HCT116 (cell line): Measurements from ENCODE around the gene PGAP3. TPM values are rescaled to one million over a fixed set of nuclear protein-coding genes. Genes with fewer than 3 reads are reported as not detected.
A peak's percentile ranks its signal among the peaks of the same experiment; 100 is the strongest.

Experiments used
- ATAC-seq: fragments of 200-7000 bp; cut with Tn5 transposase; 2 replicates; pipeline ENCODE4 v1.9.1; 2020; ENCODE audit warnings: mild to moderate bottlenecking, moderate library complexity
- BruUV-seq: library from RNA; stranded (reverse); fragments of 400-500 nt; replicated peaks from 2 replicates; lab custom pipeline; 2021; lab: Mats Ljungman, UMichigan
- CTCF ChIA-PET: fragments of 300-600 bp; sonication (Branson Sonifier 250); formaldehyde crosslinking; loops from one replicate; lab custom pipeline; 2021; ENCODE audit warnings: antibody characterized with exemption; lab: Charles Lee
- POLR2A ChIA-PET: fragments of 300-600, 350-600 bp; sonication (Branson Sonifier 250); formaldehyde crosslinking; loops from one replicate; lab custom pipeline; 2021; ENCODE audit warnings: antibody characterized with exemption; lab: Charles Lee
- RAD21 ChIA-PET, 2 experiments: fragments of 300-600 bp; sonication (Branson Sonifier 250); formaldehyde crosslinking; loops; one replicate each; lab custom pipeline; 2023; ENCODE audit warnings: low total read pairs in 2 of 2; ENCODE audit not compliant: uncharacterized antibody in 2 of 2, unreplicated experiment in 2 of 2, low non-redundant PET in 1 of 2; lab: Charles Lee
- DNase-seq: peaks from one replicate; pipeline ENCODE4 v3.0.0-alpha.2; 2010; ENCODE audit warnings: low read depth, low spot score
- H2AFZ ChIP-seq: fragments of 200-600 bp; shearing (Covaris generic), sonication (generic); 2 replicates; pipeline ENCODE4 v1.6.1; 2017; ENCODE audit warnings: low read depth, mixed run types, mixed read lengths, antibody characterized with exemption, low read length; ENCODE audit not compliant: poor library complexity, severe bottlenecking
- H3K27ac ChIP-seq: 2 replicates; pipeline ENCODE4 v1.5.1; 2012; ENCODE audit warnings: low read depth, low read length
- H3K27me3 ChIP-seq: fragments of 200-600 bp; sonication (generic); 2 replicates; pipeline ENCODE4 v1.6.1; 2016; ENCODE audit warnings: mixed run types, low read length, mixed read lengths; ENCODE audit not compliant: insufficient read depth
- H3K36me3 ChIP-seq, 2 experiments: fragments of 200-500 bp in 1 of 2; fragments of 200-600 bp in 1 of 2; sonication (Bioruptor generic) in 1 of 2; sonication (generic) in 1 of 2; 2 replicates each; pipeline versions ENCODE4 v1.5.1 to v1.6.1; 2014 to 2016; ENCODE audit warnings: low read length in 2 of 2, inconsistent platforms in 1 of 2, mixed read lengths in 1 of 2, mixed run types in 1 of 2; ENCODE audit not compliant: insufficient read depth in 2 of 2, control insufficient read depth in 1 of 2
- H3K4me1 ChIP-seq, 2 experiments: fragments of 200-600 bp in 1 of 2; sonication (generic) in 1 of 2; 2 replicates each; pipeline versions ENCODE4 v1.5.1 to v1.6.1; 2012 to 2017; ENCODE audit warnings: low read length in 2 of 2, inconsistent platforms in 1 of 2, mild to moderate bottlenecking in 1 of 2, mixed read lengths in 1 of 2, mixed run types in 1 of 2, moderate library complexity in 1 of 2; ENCODE audit not compliant: insufficient read depth in 2 of 2, control insufficient read depth in 1 of 2
- H3K4me2 ChIP-seq: fragments of 200-600 bp; sonication (generic); 2 replicates; pipeline ENCODE4 v1.6.1; 2017; ENCODE audit warnings: mixed run types, low read length, mixed read lengths
- H3K4me3 ChIP-seq, 2 experiments: fragments of 200-600 bp in 1 of 2; sonication (generic) in 1 of 2; replicated peaks in 1 of 2; 2 replicates each; pipeline ENCODE4 v1.5.1; 2011 to 2016; ENCODE audit warnings: low read length in 2 of 2, control low read depth in 1 of 2, low read depth in 1 of 2, mild to moderate bottlenecking in 1 of 2, mixed read lengths in 1 of 2, mixed run types in 1 of 2
- H3K79me2 ChIP-seq: fragments of 200-600 bp; sonication (generic); 2 replicates; pipeline ENCODE4 v1.6.1; 2017; ENCODE audit warnings: mild to moderate bottlenecking, mixed run types, low read length, moderate library complexity, mixed read lengths; ENCODE audit not compliant: insufficient read depth
- H3K9ac ChIP-seq: fragments of 200-600 bp; sonication (generic); 2 replicates; pipeline ENCODE4 v1.6.1; 2016; ENCODE audit warnings: low read length, mixed read lengths
- H3K9me2 ChIP-seq: fragments of 200-600 bp; sonication (generic), shearing (Covaris generic); 2 replicates; pipeline ENCODE4 v1.6.1; 2017; ENCODE audit warnings: mixed run types, mild to moderate bottlenecking, moderate library complexity; ENCODE audit not compliant: insufficient read depth
- H3K9me3 ChIP-seq, 2 experiments: fragments of 200-500 bp in 1 of 2; fragments of 200-600 bp in 1 of 2; sonication (Bioruptor generic) in 1 of 2; sonication (generic) in 1 of 2; 2 replicates each; pipeline ENCODE4 v1.6.1; 2014 to 2017; ENCODE audit warnings: low read length in 2 of 2, mixed read lengths in 2 of 2, inconsistent platforms in 1 of 2, low read depth in 1 of 2, mild to moderate bottlenecking in 1 of 2, mixed run types in 1 of 2, moderate library complexity in 1 of 2; ENCODE audit not compliant: control insufficient read depth in 1 of 2, insufficient read depth in 1 of 2
- H4K20me1 ChIP-seq: fragments of 200-600 bp; sonication (generic), shearing (Covaris generic); 2 replicates; pipeline ENCODE4 v1.6.1; 2017; ENCODE audit warnings: mixed run types, mild to moderate bottlenecking, moderate library complexity; ENCODE audit not compliant: insufficient read depth
- CBX3 ChIP-seq: IDR thresholded peaks from 2 replicates; pipeline ENCODE4 v1.6.1; 2012; ENCODE audit warnings: low read depth
- CTCF ChIP-seq, 3 experiments: fragments of 200-600 bp in 1 of 3; sonication (generic) in 1 of 3; IDR thresholded peaks in 2 of 3; conservative IDR thresholded peaks in 1 of 3; 2 replicates each; pipeline ENCODE4 v1.5.1; 2012 to 2017; ENCODE audit warnings: low read depth in 2 of 3, low read length in 2 of 3, antibody characterized with exemption in 1 of 3, borderline replicate concordance in 1 of 3, control low read depth in 1 of 3, mild to moderate bottlenecking in 1 of 3, mixed read lengths in 1 of 3, mixed run types in 1 of 3, moderate library complexity in 1 of 3; ENCODE audit not compliant: insufficient read depth in 1 of 3
- EGR1 ChIP-seq: IDR thresholded peaks from 2 replicates; pipeline ENCODE4 v1.6.1; 2012; ENCODE audit warnings: low read depth
- ELF1 ChIP-seq: IDR thresholded peaks from 2 replicates; pipeline ENCODE4 v1.6.1; 2012; ENCODE audit warnings: low read depth, borderline replicate concordance
- EZH2 ChIP-seq: fragments of 200-600 bp; sonication (generic); IDR thresholded peaks from 2 replicates; pipeline ENCODE4 v1.6.1; 2017; ENCODE audit warnings: antibody characterized with exemption, mixed run types
- EZH2phosphoT487 ChIP-seq: fragments of 200-600 bp; IDR thresholded peaks from 2 replicates; pipeline ENCODE4 v1.6.1; 2018; ENCODE audit warnings: antibody characterized with exemption, borderline replicate concordance
- FOSL1 ChIP-seq: IDR thresholded peaks from 2 replicates; pipeline ENCODE4 v1.6.1; 2012; ENCODE audit warnings: low read depth
- MAX ChIP-seq: IDR thresholded peaks from 2 replicates; pipeline ENCODE4 v1.6.1; 2012
- POLR2A ChIP-seq: IDR thresholded peaks from 2 replicates; pipeline ENCODE4 v1.7.0; 2011; ENCODE audit warnings: borderline replicate concordance; ENCODE audit not compliant: insufficient read depth, insufficient read length; ENCODE audit errors: extremely low read depth
- RAD21 ChIP-seq: IDR thresholded peaks from 2 replicates; pipeline ENCODE4 v1.6.1; 2012; ENCODE audit warnings: low read depth, mild to moderate bottlenecking
- TCF7L2 ChIP-seq: IDR thresholded peaks from 2 replicates; pipeline ENCODE4 v1.7.0; 2011; ENCODE audit warnings: borderline replicate concordance, inconsistent platforms; ENCODE audit not compliant: insufficient read depth, insufficient read length; ENCODE audit errors: extremely low read depth
- YY1 ChIP-seq: IDR thresholded peaks from 2 replicates; pipeline ENCODE4 v1.6.1; 2011; ENCODE audit warnings: low read length, low read depth, moderate library complexity, mild to moderate bottlenecking; ENCODE audit not compliant: insufficient replicate concordance; ENCODE audit errors: extremely low read depth
- intact Hi-C: fragments of 100-400 bp; cut with micrococcal nuclease; formaldehyde crosslinking; loops from 2 replicates; pipeline ENCODE4 v1.10.0; 2022
- total RNA-seq: library from RNA; stranded (reverse); gene quantifications from one replicate; pipeline ENCODE4 v1.2.1, GENCODE V29; 2021; ENCODE audit not compliant: unreplicated experiment

The PGAP3 gene
- total RNA-seq, 1 experiment from 2014 or later, result 15.2 TPM

GRCh38 chr17:39704821-39705551 is 17.1 kb upstream of the PGAP3 start:
- H3K79me2 ChIP-seq, result peaks cover 64% of the 10 kb centered on the region
- peak overlapping the region; percentile 82 for H3K4me2 ChIP-seq
- peak overlapping the region; percentile 61 for H3K27ac ChIP-seq
- ATAC-seq (no peak), DNase-seq (no peak)
- POLR2A ChIA-PET, result interaction anchor here (1.4 kb wide), 1 partner anchor 74 kb away, joined by 4 read pairs; no protein-coding TSS in a partner anchor
- no peaks in the 10 kb centered on the region for H3K27me3 ChIP-seq
- no peak for TF ChIP-seq CBX3
- no peak for TF ChIP-seq RAD21
- no peak for TF ChIP-seq POLR2A
- peak in 2 of 3 experiments; percentile 35 to 47; a peak in 4 of 6 replicates for TF ChIP-seq CTCF (IDR thresholded peaks at IDR 0.05 in 2 of 3, conservative IDR thresholded peaks at IDR 0.05 in 1 of 3; ENCODE audit: borderline replicate concordance in 1 of 3, insufficient read depth in 1 of 3, low read depth in 2 of 3, low read length in 2 of 3)
- H3K36me3 ChIP-seq, result peaks cover under 1 to 15% of the 10 kb centered on the region in 2 experiments; a peak in 2 of 4 replicates
- peak overlapping the region; percentile 53 for H3K9ac ChIP-seq
- no peak overlapping the region for H2AFZ ChIP-seq
- no TSS peak for BruUV-seq
- no peaks in the 10 kb centered on the region for H3K9me3 ChIP-seq
- no peaks in the 10 kb centered on the region for H4K20me1 ChIP-seq
- CTCF ChIA-PET, result interaction anchor here (1.1 to 1.8 kb wide), 5 partner anchors 14 to 83 kb away, joined by 3 to 14 read pairs (median 5); partner anchors contain the start of gene MIEN1
- RAD21 ChIA-PET, result no interaction called here
- H3K9me2 ChIP-seq, result no peaks in the 10 kb centered on the region
- peaks cover 37 to 55% of the 10 kb centered on the region in 2 experiments for H3K4me1 ChIP-seq
- H3K4me3 ChIP-seq, result peak overlapping the region in 1 of 2 experiments; percentile 42; a peak in 2 of 4 replicates
- intact Hi-C loops, result no loop called here

GRCh38 chr17:39703913-39704312 is 16.1 kb upstream of the PGAP3 start:
- Histone ChIP-seq H3K27me3 (no peaks in the 10 kb centered on the region), H3K4me2 (no peak overlapping the region), H3K4me3 (no peak overlapping the region), H3K27ac (no peak overlapping the region), H3K36me3 (peaks cover 0 to 6% of the 10 kb centered on the region in 2 experiments; a peak in 2 of 4 replicates), H4K20me1 (no peaks in the 10 kb centered on the region), H3K9ac (no peak overlapping the region), H3K4me1 (peaks cover 42 to 63% of the 10 kb centered on the region in 2 experiments), H2AFZ (no peak overlapping the region), H3K9me3 (no peaks in the 10 kb centered on the region), H3K79me2 (peaks cover 64% of the 10 kb centered on the region), H3K9me2 (no peaks in the 10 kb centered on the region)
- DNase-seq, result no peak
- TF ChIP-seq EZH2 (no peak), TCF7L2 (no peak), FOSL1 (no peak), YY1 (no peak), MAX (no peak), EGR1 (no peak), EZH2phosphoT487 (no peak), ELF1 (no peak)
- intact Hi-C loops, result no loop called here
- CTCF ChIA-PET, result interaction anchor here (1.2 kb wide), 2 partner anchors 27 to 81 kb away, joined by 3 read pairs; partner anchors contain the start of gene MIEN1
- ATAC-seq, result no peak
- POLR2A ChIA-PET, result no interaction called here
- RAD21 ChIA-PET, result no interaction called here
- no TSS peak for BruUV-seq
